Smooth muscle cell (in vitro differentiated cells): ENCODE data around the gene PIGU. TPM values are rescaled to one million over a fixed set of nuclear protein-coding genes. Genes with fewer than 3 reads are reported as not detected.
A peak's percentile ranks its signal among the peaks of the same experiment; 100 is the strongest.

ENCODE experiments used
- DNase-seq: peaks from one replicate; lab custom pipeline; 2025; ENCODE audit not compliant: unreplicated experiment; lab: John Stamatoyannopoulos, UW
- H2AFZ ChIP-seq: fragments of 200-600 bp; sonication (generic); 2 replicates; pipeline ENCODE4 v1.6.0; 2016; ENCODE audit warnings: antibody characterized with exemption, low read depth, mild to moderate bottlenecking
- H3F3A ChIP-seq: fragments of 200-600 bp; sonication (generic); 2 replicates; pipeline ENCODE4 v1.6.0; 2017; ENCODE audit warnings: antibody characterized with exemption, low read depth
- H3K27ac ChIP-seq: fragments of 200-600 bp; sonication (generic); 2 replicates; pipeline ENCODE4 v1.5.1; 2016; ENCODE audit warnings: low read depth, mild to moderate bottlenecking
- H3K27me3 ChIP-seq: fragments of 200-600 bp; sonication (generic); 2 replicates; pipeline ENCODE4 v1.6.1; 2016; ENCODE audit warnings: low read depth, mild to moderate bottlenecking
- H3K36me3 ChIP-seq: fragments of 200-600 bp; sonication (generic); 2 replicates; pipeline ENCODE4 v1.5.1; 2016; ENCODE audit warnings: low read depth
- H3K4me1 ChIP-seq: fragments of 200-600 bp; sonication (generic); 2 replicates; pipeline ENCODE4 v1.5.1; 2016; ENCODE audit warnings: low read depth
- H3K4me2 ChIP-seq: fragments of 200-600 bp; sonication (generic); 2 replicates; pipeline ENCODE4 v1.6.0; 2016; ENCODE audit warnings: mild to moderate bottlenecking
- H3K4me3 ChIP-seq: fragments of 200-600 bp; sonication (generic); 2 replicates; pipeline ENCODE4 v1.5.1; 2016; ENCODE audit warnings: mild to moderate bottlenecking
- H3K79me2 ChIP-seq: fragments of 200-600 bp; sonication (generic); 2 replicates; pipeline ENCODE4 v1.6.0; 2016; ENCODE audit warnings: low read depth, mild to moderate bottlenecking
- H3K9ac ChIP-seq: fragments of 200-600 bp; sonication (generic); 2 replicates; pipeline ENCODE4 v1.6.0; 2016; ENCODE audit warnings: low read depth
- H3K9me3 ChIP-seq: fragments of 200-600 bp; sonication (generic); replicated peaks from 2 replicates; pipeline ENCODE4 v1.5.1; 2016; ENCODE audit warnings: low read depth
- H4K20me1 ChIP-seq: fragments of 200-600 bp; sonication (generic); 2 replicates; pipeline ENCODE4 v1.6.0; 2016; ENCODE audit warnings: low read depth
- CTCF ChIP-seq: fragments of 200-600 bp; sonication (generic); IDR thresholded peaks from 2 replicates; pipeline ENCODE4 v1.5.1; 2017; ENCODE audit warnings: borderline replicate concordance, mild to moderate bottlenecking, antibody characterized with exemption; ENCODE audit not compliant: insufficient read depth, poor library complexity, severe bottlenecking
- WGBS: methylation state at CpG from one replicate; pipeline ENCODE4 v1.1.7; 2016; ENCODE audit warnings: low lambda C conversion rate; 5-methylcytosine and 5-hydroxymethylcytosine counted together
- polyA plus RNA-seq: library from polyadenylated mRNA; unstranded; fragments of >200 nt; fragmentation: Nextera tagmentation; extraction: Ambion mirVana; gene quantifications from 2 replicates; pipeline ENCODE4 v1.2.1, GENCODE V29; 2016
- total RNA-seq: library from RNA; depleted of rRNA; stranded (reverse); fragments of >200 nt; gene quantifications from 2 replicates; pipeline ENCODE4 v1.2.3, GENCODE V29; 2014

The PIGU gene
- total and polyA plus RNA-seq, 2 experiments from 2014 or later = 46.5 to 50.2 TPM

DNA sequence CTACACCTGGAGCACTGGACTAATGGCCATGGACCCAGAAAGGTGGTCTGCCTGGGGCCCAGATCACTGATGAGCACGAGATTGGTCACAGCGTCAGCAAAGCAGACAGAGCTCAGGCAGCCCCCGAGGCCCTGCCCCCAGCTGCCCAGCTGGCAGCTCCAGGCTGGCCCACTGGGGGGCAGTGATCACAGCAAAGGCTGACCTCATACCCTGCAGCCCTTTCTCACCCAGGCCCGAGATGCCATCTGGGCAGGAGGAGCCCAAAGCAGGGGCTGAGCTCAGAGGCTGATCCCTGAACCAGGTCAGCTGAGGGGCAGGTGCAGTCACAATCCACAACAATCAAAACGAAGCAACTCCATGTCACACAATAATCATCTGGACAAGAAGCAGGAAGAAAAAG, 114.3 kb downstream of the PIGU start:
- H3K36me3 ChIP-seq = no peaks in the 10 kb centered on the region
- no peak overlapping the region for H2AFZ ChIP-seq
- DNase-seq = no peak
- H3K9me3 ChIP-seq = no peaks in the 10 kb centered on the region
- no peak overlapping the region for H3K4me3 ChIP-seq
- H3K4me1 ChIP-seq = no peaks in the 10 kb centered on the region
- H3K4me2 ChIP-seq = no peak overlapping the region
- peak; percentile 29 for TF ChIP-seq CTCF
- H3K27ac ChIP-seq = no peak overlapping the region
- H3K27me3 ChIP-seq = no peaks in the 10 kb centered on the region
- H4K20me1 ChIP-seq = no peaks in the 10 kb centered on the region
- no peaks in the 10 kb centered on the region for H3K79me2 ChIP-seq
- no peak overlapping the region for H3K9ac ChIP-seq
- no peaks in the 10 kb centered on the region for H3F3A ChIP-seq
- 77% methylated on average over 5 of the region's 5 CpGs for WGBS

DNA sequence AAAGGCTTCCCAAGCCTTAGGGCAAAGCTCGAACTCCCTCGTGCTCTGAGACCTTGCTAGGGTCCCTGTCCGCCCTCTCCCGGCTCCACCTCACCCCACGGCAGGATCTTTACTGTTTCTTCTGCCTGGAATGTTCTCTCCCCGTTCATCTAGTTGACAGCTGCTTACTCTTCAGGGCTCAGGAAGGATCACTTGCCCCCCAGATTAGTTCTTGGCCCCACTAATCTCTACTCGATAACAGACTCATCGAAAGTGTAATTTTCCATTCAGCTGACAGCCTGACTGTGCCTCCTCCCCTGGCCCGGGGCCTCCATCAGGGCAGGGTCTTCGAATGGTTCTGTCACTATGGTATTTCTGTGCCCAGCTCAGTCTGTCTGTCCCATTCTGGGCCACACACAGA, 115.2 kb downstream of the PIGU start:
- no peaks in the 10 kb centered on the region for H3K79me2 ChIP-seq
- H3K27ac ChIP-seq = no peak overlapping the region
- no peaks in the 10 kb centered on the region for H3F3A ChIP-seq
- H3K4me1 ChIP-seq = no peaks in the 10 kb centered on the region
- H3K4me3 ChIP-seq = no peak overlapping the region
- no peak overlapping the region for H3K9ac ChIP-seq
- no peak overlapping the region for H3K4me2 ChIP-seq
- H3K27me3 ChIP-seq = no peaks in the 10 kb centered on the region
- no peaks in the 10 kb centered on the region for H4K20me1 ChIP-seq
- DNase-seq = no peak
- H3K36me3 ChIP-seq = no peaks in the 10 kb centered on the region
- H2AFZ ChIP-seq = no peak overlapping the region
- TF ChIP-seq CTCF = no peak
- 91% methylated on average over 10 of the region's 10 CpGs for WGBS
- no peaks in the 10 kb centered on the region for H3K9me3 ChIP-seq

DNA sequence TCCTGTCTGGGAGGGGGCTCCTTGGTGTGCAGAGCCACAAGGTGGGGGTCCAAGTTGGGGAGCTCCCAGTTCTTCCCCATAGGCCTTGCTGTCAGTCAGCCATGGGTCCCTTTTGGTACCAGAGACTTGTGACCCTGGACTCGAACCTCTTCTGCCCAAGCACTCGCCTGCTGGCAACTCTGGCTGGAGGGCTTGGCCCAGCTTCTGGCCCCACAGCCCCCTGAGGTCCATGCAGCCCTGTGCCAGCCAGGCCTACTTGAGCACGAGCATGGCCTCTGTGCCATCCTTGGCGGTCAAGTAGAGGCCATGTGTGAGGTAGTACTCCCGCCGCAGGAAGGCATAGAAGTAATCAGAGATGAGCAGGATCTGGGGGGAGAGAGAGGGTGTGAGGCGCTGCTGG, 116.3 kb downstream of the PIGU start:
- Histone ChIP-seq H3K27ac (no peak overlapping the region), H3K9ac (no peak overlapping the region), H3K36me3 (no peaks in the 10 kb centered on the region), H3K79me2 (no peaks in the 10 kb centered on the region), H3K4me3 (no peak overlapping the region), H3K27me3 (no peaks in the 10 kb centered on the region), H3K4me2 (no peak overlapping the region), H2AFZ (no peak overlapping the region), H4K20me1 (no peaks in the 10 kb centered on the region), H3K9me3 (no peaks in the 10 kb centered on the region), H3F3A (no peaks in the 10 kb centered on the region), H3K4me1 (no peaks in the 10 kb centered on the region)
- DNase-seq = no peak
- 98% methylated on average over 7 of the region's 7 CpGs for WGBS
- no peak for TF ChIP-seq CTCF

DNA sequence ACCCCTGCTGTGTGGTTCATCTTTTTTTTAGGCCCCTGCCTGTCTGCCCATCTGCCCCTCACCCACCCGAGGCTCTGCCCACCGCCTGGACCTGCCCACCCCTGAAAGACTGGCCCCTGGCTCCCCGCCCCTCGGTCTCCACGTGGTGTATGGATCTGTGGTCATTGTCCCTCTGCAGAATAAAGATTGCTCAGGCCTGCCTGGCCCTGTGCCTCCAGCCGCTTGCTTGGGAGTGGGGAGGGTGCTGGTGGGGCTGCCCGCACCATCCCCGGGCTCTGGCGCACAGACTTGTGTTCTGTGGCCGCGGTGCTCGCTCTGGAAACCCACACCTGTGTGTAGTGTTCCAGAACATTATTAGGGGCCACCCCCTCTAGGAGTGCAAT, 116.8 kb downstream of the PIGU start:
- Histone ChIP-seq H3K4me2 (no peak overlapping the region), H3K79me2 (no peaks in the 10 kb centered on the region), H3K4me1 (no peaks in the 10 kb centered on the region), H3K36me3 (no peaks in the 10 kb centered on the region), H3K27ac (no peak overlapping the region), H4K20me1 (no peaks in the 10 kb centered on the region), H2AFZ (no peak overlapping the region), H3F3A (no peaks in the 10 kb centered on the region), H3K9me3 (no peaks in the 10 kb centered on the region), H3K4me3 (no peak overlapping the region), H3K27me3 (no peaks in the 10 kb centered on the region), H3K9ac (no peak overlapping the region)
- TF ChIP-seq CTCF = no peak
- DNase-seq = no peak
- WGBS = 89% methylated on average over 10 of the region's 12 CpGs
